Stimulated activated CD4-positive, alpha-beta T cell treated with anti-CD3 and anti-CD28 coated beads, Interleukin-15, amount 100 ng/mL, for 1 hour (primary cell): ENCODE measurements around the gene SART3.

ENCODE experiments used
- DNase-seq, 2 donors: peaks; one replicate each; pipeline ENCODE4 v3.0.0-alpha.2; 2020; ENCODE audit warnings: low read depth in 1 of 2, low spot score in 1 of 2

The SART3 gene, protein sequence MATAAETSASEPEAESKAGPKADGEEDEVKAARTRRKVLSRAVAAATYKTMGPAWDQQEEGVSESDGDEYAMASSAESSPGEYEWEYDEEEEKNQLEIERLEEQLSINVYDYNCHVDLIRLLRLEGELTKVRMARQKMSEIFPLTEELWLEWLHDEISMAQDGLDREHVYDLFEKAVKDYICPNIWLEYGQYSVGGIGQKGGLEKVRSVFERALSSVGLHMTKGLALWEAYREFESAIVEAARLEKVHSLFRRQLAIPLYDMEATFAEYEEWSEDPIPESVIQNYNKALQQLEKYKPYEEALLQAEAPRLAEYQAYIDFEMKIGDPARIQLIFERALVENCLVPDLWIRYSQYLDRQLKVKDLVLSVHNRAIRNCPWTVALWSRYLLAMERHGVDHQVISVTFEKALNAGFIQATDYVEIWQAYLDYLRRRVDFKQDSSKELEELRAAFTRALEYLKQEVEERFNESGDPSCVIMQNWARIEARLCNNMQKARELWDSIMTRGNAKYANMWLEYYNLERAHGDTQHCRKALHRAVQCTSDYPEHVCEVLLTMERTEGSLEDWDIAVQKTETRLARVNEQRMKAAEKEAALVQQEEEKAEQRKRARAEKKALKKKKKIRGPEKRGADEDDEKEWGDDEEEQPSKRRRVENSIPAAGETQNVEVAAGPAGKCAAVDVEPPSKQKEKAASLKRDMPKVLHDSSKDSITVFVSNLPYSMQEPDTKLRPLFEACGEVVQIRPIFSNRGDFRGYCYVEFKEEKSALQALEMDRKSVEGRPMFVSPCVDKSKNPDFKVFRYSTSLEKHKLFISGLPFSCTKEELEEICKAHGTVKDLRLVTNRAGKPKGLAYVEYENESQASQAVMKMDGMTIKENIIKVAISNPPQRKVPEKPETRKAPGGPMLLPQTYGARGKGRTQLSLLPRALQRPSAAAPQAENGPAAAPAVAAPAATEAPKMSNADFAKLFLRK

DNA sequence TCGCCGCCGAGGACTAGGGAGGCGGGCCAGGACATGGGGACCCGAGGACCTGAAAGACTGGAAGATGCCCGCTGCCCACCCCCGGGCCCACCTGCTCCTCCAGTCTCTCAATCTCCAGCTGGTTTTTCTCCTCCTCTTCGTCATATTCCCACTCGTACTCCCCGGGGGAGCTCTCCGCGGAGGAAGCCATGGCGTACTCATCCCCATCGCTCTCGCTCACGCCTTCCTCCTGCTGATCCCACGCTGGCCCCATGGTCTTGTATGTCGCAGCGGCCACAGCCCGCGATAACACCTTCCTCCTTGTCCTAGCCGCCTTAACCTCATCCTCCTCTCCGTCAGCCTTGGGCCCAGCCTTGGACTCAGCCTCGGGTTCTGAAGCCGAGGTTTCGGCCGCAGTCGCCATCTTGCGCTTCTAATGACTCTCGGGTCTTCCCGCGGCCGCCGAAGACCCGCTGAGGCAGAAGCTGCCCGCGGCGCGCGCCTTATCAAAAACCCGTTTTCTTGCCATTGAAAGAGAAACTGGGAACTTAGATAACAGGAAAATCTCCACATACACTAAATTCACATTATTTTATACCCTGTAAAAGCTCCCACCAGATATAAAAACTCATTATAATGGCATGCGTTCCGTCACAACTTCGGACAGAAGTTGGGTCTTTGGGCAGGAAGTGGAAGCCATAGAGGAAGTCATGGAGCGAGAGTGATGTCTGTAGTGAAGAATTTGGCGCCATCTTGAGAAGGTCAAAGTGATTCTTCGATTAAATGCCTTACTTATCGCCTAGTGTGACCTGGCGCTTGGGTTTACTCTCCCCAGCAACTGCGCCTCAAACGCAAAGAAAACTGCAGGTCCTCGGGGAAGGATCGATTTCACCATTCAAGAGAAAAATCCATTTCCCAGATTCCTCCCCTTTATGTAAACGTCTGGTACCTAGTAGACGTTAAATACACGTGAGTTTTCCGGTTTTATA is at the start of gene SART3:
TSS of gene SART3 (minus strand) at position 422 of the 968 bp plus-strand sequence. CDS start at position 403, 19 bp downstream.
- peak; percentile 50 to 65 for DNase-seq

DNA sequence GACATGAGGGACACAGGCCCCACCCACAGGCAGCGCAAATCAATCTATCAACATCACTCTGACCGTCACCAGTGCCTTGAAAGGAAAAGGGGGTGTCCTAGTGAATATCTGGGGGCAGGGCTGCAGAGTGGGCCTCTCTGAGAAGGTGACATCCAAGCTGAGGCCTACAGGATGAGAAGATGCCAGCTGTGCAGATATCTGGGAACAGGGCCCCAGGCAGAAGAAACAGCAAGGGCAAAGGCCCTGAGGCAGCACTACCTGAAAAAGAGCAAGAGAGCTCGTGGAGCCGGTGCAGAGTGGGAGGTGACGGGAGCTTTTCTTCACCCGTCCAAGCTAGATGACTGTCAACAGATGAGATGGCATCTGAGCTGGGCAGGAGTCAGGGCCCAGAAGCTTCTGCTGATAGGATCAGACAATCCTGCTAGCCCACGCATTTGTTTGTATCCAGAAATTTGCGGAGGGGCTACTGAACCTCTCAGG is 49.4 kb upstream of the SART3 start:
- no peak for DNase-seq

DNA sequence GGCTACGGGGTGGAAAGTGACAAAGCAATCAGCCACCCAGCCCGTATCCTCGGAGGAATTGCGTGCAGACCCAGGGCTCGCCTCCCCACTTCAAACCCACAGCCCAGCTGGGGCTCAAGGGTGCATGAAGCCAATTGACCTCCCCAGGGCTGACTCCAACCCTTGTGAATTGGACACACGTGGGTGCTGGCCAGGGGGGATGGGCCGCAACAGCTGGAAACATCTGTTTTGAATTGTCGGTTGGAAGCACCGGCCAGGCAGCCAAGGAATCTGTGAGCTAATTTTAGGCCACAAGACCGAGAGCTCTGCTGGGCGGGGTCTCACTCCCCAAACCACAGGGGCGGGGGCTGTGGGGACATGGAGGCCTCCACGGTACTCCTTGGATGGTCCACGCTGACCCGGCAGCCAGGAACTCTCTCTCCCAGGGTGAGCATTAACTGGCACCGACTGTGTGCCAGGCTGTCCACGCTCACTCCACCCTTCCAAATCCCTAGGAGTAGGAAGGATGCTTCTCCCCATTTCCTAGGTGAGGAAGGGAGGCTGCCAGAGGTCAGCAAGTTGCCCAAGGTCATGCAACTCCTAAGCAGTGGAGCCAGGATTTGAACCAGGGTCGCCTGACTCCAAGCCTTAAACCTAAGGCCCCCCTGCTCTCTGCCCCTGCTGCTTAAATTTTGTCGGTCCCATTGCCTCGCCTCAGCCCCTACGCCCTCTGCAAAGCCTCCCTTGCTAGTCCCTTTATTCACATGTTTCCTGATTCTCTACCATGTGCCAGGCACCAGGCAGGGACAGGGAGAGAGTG is 48.8 kb upstream of the SART3 start:
- no peak for DNase-seq

DNA sequence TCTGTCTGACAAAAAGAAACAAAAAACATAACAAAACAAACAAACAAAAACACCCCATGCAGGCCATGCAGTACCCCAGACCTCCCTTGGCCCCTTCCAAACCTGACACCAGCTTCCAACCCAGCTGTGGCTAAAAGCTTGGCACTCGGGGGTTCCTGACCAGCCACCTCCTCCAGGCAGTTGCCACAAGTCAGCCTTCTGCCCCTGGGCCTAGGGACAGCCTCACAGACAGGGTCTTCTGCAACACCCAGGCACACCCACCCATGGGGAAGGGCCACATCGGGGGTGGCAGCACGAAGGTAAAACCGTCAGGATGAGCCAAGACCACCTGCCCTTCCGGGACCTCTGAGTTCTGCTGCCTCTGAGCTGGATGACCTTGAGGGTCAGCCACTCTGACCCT is 47.6 kb upstream of the SART3 start:
- DNase-seq: no peak

DNA sequence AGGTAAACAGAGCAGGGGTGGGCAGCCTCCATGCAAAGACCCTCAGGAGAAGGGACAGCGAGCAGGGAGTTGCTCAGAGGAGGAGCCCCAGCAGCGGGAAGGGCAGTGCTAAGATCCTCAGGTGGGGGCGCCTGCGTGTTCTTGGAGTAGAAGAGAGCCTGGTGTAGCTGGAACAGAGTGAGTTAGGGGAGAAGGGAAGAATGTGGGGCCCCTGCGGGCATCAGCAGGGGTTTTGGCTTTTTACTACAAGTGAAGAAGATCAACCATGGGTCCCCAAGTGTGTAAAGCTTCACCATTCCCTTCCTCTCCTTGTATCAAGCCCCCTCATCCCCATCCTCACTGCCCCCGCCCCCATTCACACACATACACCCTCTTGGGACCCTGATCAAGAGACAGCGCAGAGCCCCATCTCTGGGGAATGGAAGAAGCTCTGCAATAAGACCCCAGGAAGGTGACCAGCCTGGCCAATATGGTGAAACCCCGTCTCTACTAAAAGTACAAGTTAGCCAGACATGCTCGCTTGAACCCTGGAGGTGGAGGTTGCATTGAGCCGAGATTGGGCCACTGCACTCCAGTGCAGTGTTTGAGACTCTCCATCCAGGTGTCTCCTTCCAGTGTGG is 47.1 kb upstream of the SART3 start:
- no peak for DNase-seq

DNA sequence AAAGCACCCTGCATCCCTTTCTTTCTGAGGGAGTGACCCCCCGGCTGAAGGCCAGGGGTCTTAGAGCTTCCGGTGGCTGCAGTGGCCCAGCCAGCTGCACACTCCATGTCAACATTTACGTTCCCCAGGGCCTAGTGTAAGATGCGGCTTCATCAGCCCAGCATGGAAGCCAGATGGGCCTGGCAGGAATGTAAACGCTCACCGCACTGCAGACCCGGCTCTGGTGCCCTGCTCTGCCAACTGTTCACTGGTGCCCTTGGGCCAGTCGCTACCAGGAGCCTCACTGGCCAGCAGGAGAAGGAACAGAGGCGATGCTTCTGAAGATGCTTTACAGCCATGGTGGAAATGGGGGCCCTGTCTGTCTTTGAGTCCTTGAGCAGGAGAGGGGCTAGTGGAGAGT is 45.5 kb upstream of the SART3 start:
- DNase-seq: no peak

DNA sequence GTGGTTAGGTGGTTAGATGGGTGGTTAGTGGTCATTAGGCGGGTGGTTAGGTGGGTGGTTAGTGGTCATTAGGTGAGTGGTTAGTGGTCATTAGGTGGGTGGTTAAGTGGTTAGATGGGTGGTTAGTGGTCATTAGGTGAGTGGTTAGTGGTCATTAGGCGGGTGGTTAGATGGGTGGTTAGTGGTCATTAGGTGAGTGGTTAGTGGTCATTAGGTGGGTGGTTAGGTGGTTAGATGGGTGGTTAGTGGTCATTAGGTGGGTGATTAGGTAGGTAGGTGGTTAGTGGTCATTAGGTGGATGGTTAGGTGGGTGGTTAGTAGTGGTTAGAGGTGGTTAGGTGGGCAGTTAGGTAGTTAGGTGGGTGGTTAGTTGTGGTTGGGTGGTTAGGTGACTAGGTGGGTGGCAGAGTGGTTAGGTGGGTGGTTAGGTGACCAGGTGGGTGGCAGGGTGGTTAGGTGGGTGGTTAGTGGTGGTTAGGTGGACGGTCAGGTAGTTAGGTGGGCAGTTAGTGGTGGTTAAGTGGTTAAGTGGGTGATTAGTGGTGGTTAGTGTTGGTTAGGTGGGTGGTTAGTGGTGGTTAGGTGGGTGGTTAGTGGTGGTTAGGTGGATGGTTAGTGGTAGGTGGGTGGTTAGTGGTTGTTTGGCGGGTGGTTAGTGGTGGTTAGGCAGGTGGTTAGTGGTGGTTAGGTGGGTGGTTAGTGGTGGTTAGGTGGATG is 44.9 kb upstream of the SART3 start:
- DNase-seq: no peak

DNA sequence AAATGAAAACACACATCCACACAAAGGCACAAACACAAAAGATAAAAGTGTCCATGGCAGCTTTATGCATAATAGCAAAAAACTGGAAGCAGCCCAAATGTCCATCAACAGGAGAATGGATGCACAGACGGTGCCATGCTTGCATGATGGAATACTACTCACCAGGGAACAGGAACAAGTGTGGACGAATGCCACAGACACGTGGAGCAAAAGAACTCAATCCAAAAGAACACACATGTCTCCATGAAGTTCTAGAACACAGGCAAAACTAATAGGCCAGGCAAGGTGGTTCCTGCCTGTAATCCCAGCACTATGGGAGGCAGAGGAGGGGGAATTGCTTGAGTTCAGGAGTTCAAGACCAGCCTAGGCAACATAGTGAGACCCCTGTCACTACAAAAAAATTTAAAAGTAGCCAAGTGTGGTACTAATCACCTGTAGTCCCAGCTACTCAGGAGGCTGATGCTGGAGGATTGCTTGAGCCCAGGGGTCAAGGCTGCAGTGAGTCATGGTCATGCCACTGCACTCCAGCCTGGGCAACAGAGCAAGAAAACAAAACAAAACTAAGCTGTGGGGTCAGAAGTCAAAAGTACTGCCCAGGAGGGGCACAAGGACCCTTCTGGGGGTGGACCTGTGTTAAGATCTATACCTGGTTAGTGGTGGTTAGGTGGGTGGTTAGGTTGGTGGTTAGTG is 44.2 kb upstream of the SART3 start:
- no peak for DNase-seq

DNA sequence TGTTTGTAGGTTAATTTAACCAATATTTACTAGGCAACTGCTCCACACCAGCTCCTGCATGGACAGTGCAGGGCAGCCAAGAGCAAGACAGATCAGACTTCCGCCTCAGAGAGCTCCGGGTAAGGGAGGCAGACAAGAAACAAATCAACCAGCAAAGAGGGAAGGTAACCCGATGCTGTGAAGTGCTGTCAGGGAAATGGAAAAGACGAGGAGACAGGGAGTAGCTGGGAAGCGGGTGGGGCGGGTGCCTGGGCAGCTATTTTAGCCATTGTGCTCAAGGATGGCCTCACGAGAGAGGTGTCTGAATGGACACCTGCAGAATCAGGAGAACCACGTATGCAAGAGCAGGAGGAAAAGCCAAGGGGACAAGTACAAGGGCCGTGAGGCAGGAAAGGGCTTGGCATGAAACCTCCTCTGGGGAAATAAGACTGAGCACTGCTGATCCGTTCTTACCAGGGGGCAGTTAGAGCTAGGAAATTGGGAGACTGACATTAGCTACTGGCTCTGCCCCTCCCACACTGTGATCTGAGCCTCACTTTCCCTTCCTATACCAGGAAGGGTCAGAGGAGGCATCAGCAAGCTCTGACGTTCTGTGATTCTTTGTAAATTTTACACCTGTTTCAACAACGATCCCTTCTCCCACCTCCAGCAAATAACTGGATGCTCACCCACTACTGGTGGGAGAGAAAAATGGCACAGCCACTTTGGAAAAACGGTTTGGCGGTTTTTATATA is 43.4 kb upstream of the SART3 start:
- no peak for DNase-seq

DNA sequence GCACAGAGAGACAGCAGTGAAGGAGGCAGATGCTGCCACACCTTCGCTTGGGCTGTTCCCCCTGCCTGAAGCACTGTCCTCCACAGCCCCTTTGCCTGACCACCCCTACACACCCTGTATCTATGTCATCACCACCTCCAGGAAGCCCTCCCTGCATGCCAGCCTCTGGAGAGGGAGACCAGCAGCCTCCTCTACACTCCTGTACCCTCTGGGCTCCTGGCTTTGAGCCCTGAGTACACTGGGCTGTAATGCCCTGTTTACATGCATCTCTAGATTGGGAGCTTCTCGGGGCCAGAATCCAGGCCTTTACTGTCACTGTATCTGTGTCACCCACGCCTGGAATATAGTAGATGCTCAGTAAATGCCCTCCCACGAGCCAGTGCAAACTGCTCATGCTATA is 42.8 kb upstream of the SART3 start:
- no peak for DNase-seq

DNA sequence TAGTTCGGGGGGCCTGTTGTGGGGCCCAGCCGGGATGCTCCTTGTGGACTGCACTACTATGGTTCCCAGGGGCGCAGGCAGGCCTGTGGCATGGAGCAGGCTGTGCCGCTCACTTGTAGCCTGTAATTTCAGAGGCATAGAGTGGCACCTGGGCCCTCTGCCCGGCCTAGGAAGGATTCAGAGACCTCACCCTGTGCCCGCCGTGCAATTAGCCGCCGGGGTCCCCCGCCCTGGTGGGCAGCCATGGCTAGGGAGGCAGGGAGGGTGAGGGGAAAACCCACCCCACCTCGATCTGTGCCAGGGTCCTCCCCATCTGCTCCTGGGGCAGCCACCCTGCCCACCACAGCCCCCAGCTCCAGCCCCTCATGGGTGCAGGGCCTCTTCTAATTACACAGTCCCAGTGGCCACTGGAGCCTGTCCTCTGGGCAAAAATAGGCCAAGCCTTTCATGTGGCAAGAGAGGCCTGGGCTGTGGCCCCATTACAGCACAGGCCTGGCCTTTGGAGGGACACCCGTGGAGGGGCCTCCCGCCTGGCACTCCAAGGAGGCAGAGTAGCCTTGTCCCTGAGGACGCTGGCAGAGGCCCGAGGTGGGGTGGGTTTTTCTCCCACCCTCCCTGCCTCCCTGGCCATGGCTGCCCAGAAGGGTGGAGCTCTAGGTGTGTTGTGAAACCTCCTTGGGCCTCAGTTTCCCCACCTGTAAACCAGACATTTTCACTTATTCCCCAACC is 42.2 kb upstream of the SART3 start:
- DNase-seq: no peak

DNA sequence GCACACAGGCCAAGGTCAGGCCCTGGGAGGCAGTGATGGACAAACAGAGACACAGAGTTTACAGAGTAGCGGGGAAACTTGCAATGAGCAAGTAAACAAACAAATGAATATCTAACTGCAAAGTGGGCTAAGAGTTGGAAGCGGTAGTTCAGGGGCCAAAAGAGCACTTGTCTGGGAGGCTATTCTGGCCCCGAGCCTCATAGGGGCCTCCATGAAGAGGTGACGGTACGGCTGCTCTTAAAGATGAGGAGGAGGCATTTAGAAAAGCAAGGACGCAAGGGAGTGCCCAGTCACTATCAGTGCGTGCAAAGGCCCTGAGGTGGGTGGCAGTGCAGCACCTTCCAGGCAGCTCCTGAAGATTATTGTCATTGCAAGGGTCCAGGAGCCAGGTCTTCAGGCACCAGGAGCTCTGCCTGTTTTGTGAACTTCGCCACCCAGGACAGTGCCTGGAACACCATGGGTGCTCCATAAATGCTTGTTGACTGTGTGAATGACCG is 41.3 kb upstream of the SART3 start:
- DNase-seq: no peak

DNA sequence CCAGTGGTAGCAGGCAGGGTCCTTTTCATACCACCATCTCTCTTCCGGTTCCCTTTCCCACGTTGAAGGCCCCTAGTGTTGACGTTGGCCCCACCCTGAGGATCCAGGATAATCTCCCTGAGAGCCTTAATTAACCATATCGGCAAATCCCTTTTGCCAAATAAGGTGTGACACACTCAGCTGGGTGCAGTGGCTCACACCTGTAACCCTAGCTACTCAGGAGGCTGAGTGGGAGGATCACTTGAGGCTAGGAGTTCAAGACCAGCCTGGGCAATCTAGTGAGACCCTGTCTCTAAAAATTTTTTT is 39.7 kb upstream of the SART3 start:
- DNase-seq: no peak

DNA sequence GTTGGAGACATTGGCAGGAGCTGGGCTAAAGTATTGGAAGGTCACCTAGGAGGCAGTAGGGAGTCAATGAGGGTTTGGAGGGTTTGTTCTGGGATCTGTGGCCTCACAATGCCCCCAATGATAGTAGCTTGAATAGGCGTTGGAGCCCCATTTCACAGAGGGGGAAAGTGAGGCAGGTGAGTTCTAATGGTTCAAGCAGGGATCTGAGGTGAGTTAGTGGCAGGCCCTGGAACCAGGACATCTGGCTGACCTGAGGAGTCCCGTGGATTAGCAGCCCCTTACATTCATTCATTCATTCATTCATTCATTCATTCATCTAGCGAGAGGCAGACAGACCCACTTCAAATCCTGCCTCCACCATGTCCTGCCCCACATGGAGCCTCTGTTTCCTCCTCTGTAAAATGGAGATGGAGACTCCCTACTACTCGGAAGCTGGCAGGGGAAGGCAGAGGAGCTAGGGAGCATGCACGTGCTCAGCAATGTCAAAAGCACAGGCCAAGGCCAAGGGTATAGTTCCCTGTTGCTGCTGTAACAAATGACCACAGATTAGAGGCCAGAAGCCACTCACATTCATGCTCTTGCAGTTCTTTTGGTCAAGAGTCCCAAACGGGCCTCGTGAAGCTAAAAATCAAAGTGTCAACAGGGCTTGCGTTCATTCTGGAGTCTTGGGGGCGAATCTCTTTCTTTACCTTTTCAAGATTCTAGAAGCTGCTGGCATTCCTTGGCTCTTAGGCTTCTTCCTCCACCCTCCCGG is 39.2 kb upstream of the SART3 start:
- no peak for DNase-seq

DNA sequence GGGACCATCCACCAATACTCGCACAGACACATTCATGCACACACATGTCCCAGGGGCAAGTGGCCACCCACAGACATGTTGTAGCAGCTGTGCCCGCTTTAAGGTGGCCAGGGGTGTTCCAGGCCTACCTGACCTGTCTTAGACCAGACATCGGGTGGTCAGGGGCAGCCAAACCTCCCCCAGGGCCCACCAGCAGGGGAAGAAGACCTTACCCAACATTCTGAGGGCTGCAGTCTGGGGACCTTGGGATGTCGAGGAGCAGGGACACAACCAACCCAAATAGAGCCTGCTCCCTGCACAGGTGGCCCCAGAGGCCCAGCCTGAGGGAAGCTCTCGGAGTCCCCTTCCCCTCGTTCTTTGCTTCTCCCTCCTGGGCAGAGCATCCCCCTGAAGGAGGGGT is 38.6 kb upstream of the SART3 start:
- no peak for DNase-seq

DNA sequence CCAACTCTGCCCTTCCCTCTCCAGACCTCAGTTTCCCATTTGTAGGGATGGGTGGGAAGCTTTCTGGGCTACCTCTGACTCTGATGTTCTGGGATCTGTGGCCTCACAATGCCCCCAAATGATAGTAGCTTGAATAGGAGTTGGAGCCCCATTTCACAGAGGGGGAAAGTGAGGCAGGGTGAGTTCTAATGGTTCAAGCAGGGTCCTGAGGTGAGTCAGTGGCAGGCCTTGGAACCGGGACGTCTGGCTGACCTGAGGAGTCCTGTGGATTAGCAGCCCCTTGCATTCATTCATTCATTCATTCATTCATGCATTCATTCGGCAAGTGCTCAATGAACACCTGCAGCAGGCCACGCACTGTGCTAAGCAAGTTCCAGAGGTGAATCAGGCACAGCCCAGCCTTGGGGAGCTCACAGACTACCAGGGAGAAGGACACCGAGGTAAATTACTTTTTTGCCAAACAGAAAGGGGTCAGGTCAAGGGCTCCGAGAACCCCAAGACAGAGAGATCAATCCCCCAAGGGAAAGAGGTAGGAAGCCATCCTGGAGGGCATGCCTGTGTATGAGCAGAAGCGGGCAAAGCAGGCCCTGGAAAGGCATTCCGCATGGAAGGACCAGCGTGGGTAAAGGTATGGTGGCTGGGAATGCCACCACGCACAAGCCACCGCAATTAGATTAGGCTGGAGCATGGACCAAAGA is 37.7 kb upstream of the SART3 start:
- DNase-seq: no peak
